ENCODE results near the gene CLGN. TPM values are rescaled to one million over a fixed set of nuclear protein-coding genes. Genes with fewer than 3 reads are reported as not detected.

The CLGN gene
- polyA plus RNA-seq, 1 donor (not counting 4 experiments of a cell fraction or from before 2014, with no cell fraction given): not detected

GRCh38 chr4:140353786-140354185 is 73.7 kb downstream of the CLGN start:
- no peak overlapping the region for H3K9ac ChIP-seq (ENCODE audit: control insufficient read depth, extremely low read depth, insufficient read depth, low read length)
- H3K4me1 ChIP-seq (ENCODE audit: control insufficient read depth, extremely low read depth, insufficient read depth, low read length): no peaks in the 10 kb centered on the region
- H2AFZ ChIP-seq (ENCODE audit: control insufficient read depth, low read length): no peak overlapping the region
- H3K9me3 ChIP-seq (ENCODE audit: control insufficient read depth, low read depth, low read length): no peaks in the 10 kb centered on the region
- dilution Hi-C loops (cut with MboI; ENCODE audit: extremely low pct_ligation_motif_present, low sequenced_read_pairs): no loop called here
- no peaks in the 10 kb centered on the region for H3K79me2 ChIP-seq (ENCODE audit: control insufficient read depth, insufficient read depth, low read length)
- no peak for FAIRE-seq
- H3K27ac ChIP-seq (ENCODE audit: control insufficient read depth, insufficient read depth, low read length): no peak overlapping the region
- DNase-seq (ENCODE audit: low read depth, low spot score): no peak
- no peaks in the 10 kb centered on the region for H4K20me1 ChIP-seq (ENCODE audit: control insufficient read depth, extremely low read depth, insufficient read depth, low read length)
- TF ChIP-seq EZH2 (IDR thresholded peaks at IDR 0.05; ENCODE audit: low read length): no peak
- TF ChIP-seq, protein P1, sequence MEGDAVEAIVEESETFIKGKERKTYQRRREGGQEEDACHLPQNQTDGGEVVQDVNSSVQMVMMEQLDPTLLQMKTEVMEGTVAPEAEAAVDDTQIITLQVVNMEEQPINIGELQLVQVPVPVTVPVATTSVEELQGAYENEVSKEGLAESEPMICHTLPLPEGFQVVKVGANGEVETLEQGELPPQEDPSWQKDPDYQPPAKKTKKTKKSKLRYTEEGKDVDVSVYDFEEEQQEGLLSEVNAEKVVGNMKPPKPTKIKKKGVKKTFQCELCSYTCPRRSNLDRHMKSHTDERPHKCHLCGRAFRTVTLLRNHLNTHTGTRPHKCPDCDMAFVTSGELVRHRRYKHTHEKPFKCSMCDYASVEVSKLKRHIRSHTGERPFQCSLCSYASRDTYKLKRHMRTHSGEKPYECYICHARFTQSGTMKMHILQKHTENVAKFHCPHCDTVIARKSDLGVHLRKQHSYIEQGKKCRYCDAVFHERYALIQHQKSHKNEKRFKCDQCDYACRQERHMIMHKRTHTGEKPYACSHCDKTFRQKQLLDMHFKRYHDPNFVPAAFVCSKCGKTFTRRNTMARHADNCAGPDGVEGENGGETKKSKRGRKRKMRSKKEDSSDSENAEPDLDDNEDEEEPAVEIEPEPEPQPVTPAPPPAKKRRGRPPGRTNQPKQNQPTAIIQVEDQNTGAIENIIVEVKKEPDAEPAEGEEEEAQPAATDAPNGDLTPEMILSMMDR (optimal IDR thresholded peaks at IDR 0.05 in 1 of 3, IDR thresholded peaks at IDR 0.05 in 1 of 3, conservative IDR thresholded peaks at IDR 0.05 in 1 of 3; ENCODE audit: extremely low read depth in 1 of 3, insufficient read depth in 2 of 3, low read length in 3 of 3): no peak
- H3K27me3 ChIP-seq (ENCODE audit: control insufficient read depth, extremely low read depth, insufficient read depth, low read length): peaks cover 3% of the 10 kb centered on the region
- H3K9me1 ChIP-seq (ENCODE audit: control insufficient read depth, extremely low read depth, insufficient read depth, low read length): no peaks in the 10 kb centered on the region
- H3K4me3 ChIP-seq (ENCODE audit: control insufficient read depth in 2 of 3, extremely low read depth in 1 of 3, insufficient read depth in 2 of 3, low read depth in 1 of 3, low read length in 3 of 3): no peak overlapping the region
- no peaks in the 10 kb centered on the region for H3K36me3 ChIP-seq (ENCODE audit: control insufficient read depth in 2 of 2, extremely low read depth in 1 of 2, insufficient read depth in 2 of 2, low read length in 2 of 2)
- H3K4me2 ChIP-seq (ENCODE audit: control insufficient read depth, extremely low read depth, insufficient read depth, low read depth, low read length): no peak overlapping the region

GRCh38 chr4:140351093-140352075 is 76.1 kb downstream of the CLGN start:
- dilution Hi-C loops (cut with MboI; ENCODE audit: extremely low pct_ligation_motif_present, low sequenced_read_pairs): no loop called here

More at GRCh38 chr4:140351093-140352075, 76.1 kb downstream of the CLGN start:
- no peaks in the 10 kb centered on the region for H4K20me1 ChIP-seq (ENCODE audit: control insufficient read depth, extremely low read depth, insufficient read depth, low read length)
- H3K9me1 ChIP-seq (ENCODE audit: control insufficient read depth, extremely low read depth, insufficient read depth, low read length): no peaks in the 10 kb centered on the region
- H3K9ac ChIP-seq (ENCODE audit: control insufficient read depth, extremely low read depth, insufficient read depth, low read length): no peak overlapping the region
- no peak overlapping the region for H3K4me3 ChIP-seq (ENCODE audit: control insufficient read depth in 2 of 3, extremely low read depth in 1 of 3, insufficient read depth in 2 of 3, low read depth in 1 of 3, low read length in 3 of 3)
- peaks cover 3% of the 10 kb centered on the region for H3K27me3 ChIP-seq (ENCODE audit: control insufficient read depth, extremely low read depth, insufficient read depth, low read length)
- no peaks in the 10 kb centered on the region for H3K9me3 ChIP-seq (ENCODE audit: control insufficient read depth, low read depth, low read length)
- TF ChIP-seq EZH2 (IDR thresholded peaks at IDR 0.05; ENCODE audit: low read length): no peak
- TF ChIP-seq, protein P1 (optimal IDR thresholded peaks at IDR 0.05 in 1 of 3, IDR thresholded peaks at IDR 0.05 in 1 of 3, conservative IDR thresholded peaks at IDR 0.05 in 1 of 3; ENCODE audit: extremely low read depth in 1 of 3, insufficient read depth in 2 of 3, low read length in 3 of 3): no peak
- H3K4me1 ChIP-seq (ENCODE audit: control insufficient read depth, extremely low read depth, insufficient read depth, low read length): no peaks in the 10 kb centered on the region
- FAIRE-seq (no peak), DNase-seq (ENCODE audit: low read depth, low spot score) (no peak)
- H3K4me2 ChIP-seq (ENCODE audit: control insufficient read depth, extremely low read depth, insufficient read depth, low read depth, low read length): no peak overlapping the region
- H3K79me2 ChIP-seq (ENCODE audit: control insufficient read depth, insufficient read depth, low read length): no peaks in the 10 kb centered on the region
- H3K27ac ChIP-seq (ENCODE audit: control insufficient read depth, insufficient read depth, low read length): no peak overlapping the region
- H2AFZ ChIP-seq (ENCODE audit: control insufficient read depth, low read length): no peak overlapping the region
- no peaks in the 10 kb centered on the region for H3K36me3 ChIP-seq (ENCODE audit: control insufficient read depth in 2 of 2, extremely low read depth in 1 of 2, insufficient read depth in 2 of 2, low read length in 2 of 2)
